Mesenteric fat pad (tissue), 1 donor: ENCODE measurements around the gene SMIM36. TPM values are rescaled to one million over a fixed set of nuclear protein-coding genes. Genes with fewer than 3 reads are reported as not detected.
"Not testable (repeated sequence)": the region's sequence is repeated elsewhere in the genome, so short reads cannot be mapped to it uniquely, and the experiment has no call there.

Experiments used
- DNase-seq: peaks from one replicate; pipeline ENCODE4 v3.0.0-alpha.2; 2020; ENCODE audit warnings: low spot score
- long read RNA-seq: library from polyadenylated mRNA; unstranded; transcript quantifications from one replicate; pipeline ENCODE4 v2.0.0, GENCODE V29; 2020
- total RNA-seq: library from RNA; stranded (reverse); fragmentation: NEBNext Ultra II Directional; extraction: Animal tissue kit (Norgen Biotek cat#: 25700); gene quantifications from one replicate; pipeline ENCODE4 v1.2.1, GENCODE V29; 2021
- donor health status: DM: yes; HTN: yes; CAD: no.

The SMIM36 gene
- total RNA-seq, result not detected
- long read RNA-seq, result 0 reads

GRCh38 chr17:55510986-55511721, at the start of gene SMIM36:
TSS of gene SMIM36 (minus strand) at chr17:55511452.
- DNase-seq, result no peak

DNA sequence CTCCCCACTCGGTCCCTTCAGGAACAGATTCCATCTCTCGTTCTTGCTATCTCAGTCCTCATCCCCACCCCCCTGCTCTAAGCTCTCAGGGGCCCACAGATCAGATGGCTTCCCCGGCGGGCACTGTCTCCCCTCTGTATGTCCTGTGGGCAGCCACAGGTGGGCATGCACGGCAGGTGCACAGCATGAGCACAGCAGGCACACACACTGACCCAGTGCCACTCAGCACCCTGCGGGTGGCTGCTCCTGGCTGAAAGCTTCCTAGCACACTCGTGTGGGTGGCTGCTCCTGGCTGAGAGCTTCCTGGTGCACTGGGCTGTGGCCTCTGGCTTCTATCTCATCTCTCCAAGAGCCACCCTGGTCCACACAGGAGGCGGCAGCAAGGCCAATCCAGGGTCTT, 44.5 kb upstream of the SMIM36 start:
- no peak for DNase-seq

DNA sequence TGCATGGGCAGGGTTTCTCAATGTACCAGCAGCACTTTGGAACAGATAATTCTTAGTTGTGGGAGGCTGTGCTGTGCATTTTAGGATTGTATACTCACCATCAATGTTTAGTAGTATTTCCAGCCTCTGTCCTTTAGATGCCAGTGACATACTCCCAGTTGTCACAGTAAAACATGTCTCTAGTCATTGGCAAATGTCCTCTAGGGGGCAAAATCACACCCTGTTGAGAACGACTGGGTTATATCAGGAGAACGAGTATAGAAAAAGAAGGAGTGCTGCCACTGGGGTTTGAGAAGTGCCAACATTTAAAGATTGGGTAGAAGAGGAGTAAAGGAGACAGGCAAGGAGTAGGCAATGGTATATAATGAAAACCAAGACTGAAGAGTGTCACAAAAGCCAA, 37.9 kb upstream of the SMIM36 start:
- DNase-seq, result no peak

DNA sequence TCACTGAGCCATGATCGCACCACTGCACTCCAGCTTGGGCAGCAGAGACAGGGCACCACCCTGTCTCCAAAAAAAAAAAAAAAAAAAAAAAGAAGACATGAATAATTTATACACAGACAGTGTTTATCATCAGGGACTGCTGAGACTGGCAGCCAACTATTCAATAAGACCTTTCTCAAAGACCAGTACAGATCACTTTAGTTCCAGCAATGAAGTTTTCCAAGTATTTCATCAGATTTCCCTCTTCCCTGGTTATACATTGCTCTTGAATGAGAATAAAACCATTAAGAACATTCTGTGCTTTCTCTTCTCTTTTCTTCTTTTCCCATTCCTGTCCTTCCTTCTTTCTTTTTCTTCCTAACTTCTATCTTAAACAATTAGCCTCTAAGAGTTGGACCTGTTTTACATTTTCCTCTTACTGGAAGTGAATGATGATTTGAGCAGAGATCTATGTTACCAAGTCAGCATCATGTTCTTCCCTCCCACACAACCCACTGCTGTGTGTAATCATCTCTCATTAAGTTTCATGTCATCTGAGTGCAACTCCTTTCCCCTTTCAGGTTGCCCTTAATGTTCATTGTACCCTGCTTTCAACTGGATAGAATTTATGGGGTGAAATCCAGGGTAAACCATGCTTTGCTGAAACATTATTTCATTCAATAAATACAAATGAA, 35.9 kb upstream of the SMIM36 start:
- DNase-seq, result no peak

GRCh38 chr17:55546481-55546880, 35.2 kb upstream of the SMIM36 start:
- DNase-seq, result no peak

- DNase-seq, result no peak
Measured at GRCh38 chr17:55545806-55546205, 34.6 kb upstream of the SMIM36 start.

DNA sequence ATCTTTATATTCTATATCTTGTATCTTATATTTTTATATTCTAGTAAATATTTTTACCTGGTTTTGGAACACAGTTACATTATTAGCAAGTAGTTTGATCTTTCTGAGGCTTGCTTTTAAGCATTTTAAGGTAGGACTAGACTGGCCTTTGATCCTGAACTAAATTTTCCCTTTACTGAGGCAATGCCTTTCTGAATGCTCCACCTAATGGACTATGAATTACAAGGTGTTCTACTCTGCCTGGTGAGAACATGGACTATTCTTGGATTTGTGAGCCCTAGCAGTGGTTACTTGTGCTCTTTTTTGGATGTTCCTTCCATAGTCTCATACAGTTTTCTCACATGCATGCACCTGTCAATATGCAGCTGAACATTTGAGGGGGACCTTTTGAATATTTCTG, 32.5 kb upstream of the SMIM36 start:
- DNase-seq, result no peak

DNA sequence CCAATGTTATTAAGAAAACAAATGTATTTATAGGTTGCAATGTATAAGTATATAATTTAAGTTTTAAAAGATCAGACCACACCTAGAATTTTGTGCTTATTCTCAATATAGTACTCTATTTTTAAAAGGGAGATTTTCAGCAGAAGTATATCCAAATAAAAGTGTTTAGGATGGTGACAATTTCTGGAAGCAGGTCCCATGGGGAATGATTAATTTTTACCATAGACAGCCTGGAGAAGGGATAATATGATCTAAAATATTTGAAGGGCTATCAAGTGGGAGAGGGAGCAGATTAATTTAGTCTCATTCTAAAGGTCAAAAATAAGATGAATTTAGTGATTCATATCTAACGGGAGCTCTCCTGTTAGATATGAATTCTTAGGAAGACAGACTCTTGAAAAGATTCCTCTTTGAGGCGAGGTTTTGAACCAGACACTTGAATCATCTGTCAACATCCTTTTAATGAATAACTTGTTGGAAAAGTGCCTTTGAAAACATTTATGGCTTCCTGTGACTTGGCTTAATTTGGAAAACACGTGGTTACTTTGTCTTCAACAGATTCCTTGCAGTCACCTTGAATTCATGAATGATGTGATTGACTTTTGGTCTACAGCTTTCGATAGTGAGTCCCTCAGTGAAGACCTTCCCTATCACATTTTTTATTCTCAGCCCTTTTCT, 29.3 kb upstream of the SMIM36 start:
- DNase-seq, result no peak

DNA sequence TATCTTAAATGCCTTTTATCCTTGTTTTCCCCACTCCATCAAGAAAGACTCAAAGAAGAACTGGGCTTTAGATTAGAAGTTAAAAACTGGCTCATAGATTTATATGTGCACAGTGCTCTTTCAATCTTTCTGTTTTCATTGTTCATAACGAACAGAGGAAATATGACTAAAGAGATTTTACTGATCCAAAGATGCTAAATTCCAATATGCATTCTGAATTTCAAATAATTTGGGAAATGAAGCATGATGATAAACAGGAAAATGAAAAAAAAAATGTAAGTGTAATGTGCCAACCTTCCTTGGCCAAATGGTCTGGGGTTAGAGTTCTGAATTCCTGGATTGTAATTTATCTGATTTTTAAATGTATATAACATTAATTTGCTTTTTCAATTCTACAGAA, 25.0 kb upstream of the SMIM36 start:
- no peak for DNase-seq

GRCh38 chr17:55533608-55534007, 22.4 kb upstream of the SMIM36 start:
- no peak for DNase-seq

DNA sequence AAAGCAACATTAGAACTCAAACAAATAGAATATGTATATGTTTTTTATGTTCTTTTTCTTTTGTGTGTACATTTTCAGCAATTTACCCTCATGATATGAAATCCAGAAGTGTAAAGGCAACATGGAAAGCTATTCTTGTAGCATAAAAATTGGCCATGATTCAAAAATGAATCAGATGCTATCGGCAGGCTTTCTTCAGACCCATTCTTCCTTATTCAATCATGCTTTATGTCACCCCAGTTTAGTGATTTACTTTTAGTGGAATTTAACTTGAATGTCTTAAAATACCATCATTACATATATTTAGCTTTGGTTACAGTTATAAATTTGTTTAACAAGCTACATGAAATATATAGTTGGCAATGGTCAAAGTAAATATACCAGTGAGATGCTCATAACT, 21.4 kb upstream of the SMIM36 start:
- DNase-seq, result no peak

DNA sequence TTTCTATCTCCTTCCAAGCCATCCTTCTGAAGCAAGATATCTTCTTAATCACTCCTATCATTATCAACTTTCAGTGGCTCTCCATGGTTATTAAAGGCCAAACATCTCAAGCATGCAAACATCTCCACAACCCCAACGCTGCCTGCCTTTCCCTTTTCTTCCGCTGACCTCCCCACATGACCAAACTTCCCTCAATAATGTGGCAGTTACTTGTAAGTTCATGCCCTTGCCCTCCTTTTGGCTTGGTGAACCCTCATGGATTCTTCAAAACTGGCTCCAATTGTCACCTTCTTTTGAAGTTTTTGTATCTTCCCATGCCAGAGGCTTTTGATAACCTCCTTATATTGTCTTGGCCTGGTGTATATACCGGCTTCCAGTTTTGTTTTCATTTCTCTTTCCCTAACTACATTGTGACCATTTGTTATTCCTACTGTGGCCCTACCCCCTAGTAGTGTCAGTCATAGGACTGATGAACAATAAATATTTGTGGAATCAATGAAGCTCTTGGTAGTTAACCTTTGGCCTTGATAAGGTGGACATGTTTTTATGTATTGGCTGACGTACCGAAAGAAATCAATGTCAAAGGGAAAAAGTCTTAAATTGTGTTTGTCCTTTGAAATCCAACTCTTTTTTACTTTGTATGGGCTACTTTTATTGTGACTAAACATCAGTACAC, 19.9 kb upstream of the SMIM36 start:
- DNase-seq, result no peak

DNA sequence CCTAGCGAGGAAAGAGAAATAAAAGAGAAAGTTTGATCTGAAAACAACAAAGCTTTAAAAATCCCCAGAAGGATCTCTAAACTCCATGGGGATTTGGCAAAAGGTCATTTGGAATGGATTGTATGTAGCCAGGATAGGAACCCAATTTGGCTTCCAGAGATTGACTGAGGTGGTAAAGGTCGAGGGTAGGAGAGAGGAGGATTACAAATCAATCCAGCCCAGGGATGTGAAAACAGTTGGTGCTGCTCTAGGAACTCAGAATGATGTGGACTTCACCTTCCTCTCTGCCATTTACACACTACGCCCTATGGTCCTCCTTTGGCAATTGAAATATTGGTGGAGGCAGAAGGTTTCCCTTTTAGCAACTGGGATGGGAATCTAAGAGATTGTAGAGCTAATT, 18.8 kb upstream of the SMIM36 start:
- no peak for DNase-seq

DNA sequence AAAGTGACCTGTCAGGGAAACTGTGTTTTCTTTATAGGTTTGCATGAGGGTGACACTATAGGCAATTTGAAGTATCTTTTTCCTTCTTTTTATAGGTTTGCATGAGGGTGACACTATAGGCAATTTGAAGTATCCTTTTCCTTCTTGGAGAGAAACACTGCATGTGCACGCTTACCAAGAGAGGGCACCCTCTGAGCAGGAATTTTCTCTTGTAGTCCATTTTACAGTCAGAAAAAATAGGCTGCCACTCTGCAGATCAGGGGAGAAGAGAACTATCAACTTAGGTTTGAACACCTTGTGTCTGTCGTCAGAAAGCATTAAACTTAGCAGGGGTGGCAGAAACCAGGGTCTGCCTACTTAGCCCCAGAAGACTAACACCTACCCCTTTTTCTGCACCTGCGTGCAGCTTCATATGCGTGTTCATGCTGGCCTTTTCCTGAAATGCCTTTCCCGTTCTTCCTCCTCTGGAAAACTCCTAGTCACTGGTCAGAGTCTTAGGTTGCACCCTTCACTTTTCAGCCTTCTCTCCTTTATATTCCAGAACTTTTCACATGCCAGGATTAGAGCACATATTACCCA, 16.4 kb upstream of the SMIM36 start:
- DNase-seq, result no peak

GRCh38 chr17:55524440-55525220, 13.4 kb upstream of the SMIM36 start:
- DNase-seq, result no peak

DNA sequence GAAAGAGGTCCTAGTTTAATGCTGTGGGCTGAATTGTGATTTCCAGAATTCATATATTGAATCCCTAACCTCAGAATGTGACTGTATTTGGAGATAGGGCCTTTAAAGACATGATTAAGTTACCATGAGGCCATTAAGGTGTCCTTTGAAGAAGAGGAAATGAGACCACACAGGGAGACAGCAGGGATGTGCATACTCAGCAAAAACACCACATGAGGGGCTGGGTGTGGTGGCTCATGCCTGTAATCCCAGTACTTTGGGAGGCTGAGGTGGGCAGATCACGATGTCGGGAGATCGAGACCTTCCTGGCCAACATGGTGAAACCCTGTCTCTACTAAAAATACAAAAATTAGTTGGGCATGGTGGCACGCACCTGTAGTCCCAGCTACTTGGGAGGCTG, 11.8 kb upstream of the SMIM36 start:
- not testable (repeated sequence) for DNase-seq

- DNase-seq, result no peak
Measured at GRCh38 chr17:55521186-55521585, 9.9 kb upstream of the SMIM36 start.

- no peak for DNase-seq
Measured at GRCh38 chr17:55520402-55520801, 9.2 kb upstream of the SMIM36 start.

GRCh38 chr17:55518510-55518909, 7.3 kb upstream of the SMIM36 start:
- DNase-seq, result no peak

DNA sequence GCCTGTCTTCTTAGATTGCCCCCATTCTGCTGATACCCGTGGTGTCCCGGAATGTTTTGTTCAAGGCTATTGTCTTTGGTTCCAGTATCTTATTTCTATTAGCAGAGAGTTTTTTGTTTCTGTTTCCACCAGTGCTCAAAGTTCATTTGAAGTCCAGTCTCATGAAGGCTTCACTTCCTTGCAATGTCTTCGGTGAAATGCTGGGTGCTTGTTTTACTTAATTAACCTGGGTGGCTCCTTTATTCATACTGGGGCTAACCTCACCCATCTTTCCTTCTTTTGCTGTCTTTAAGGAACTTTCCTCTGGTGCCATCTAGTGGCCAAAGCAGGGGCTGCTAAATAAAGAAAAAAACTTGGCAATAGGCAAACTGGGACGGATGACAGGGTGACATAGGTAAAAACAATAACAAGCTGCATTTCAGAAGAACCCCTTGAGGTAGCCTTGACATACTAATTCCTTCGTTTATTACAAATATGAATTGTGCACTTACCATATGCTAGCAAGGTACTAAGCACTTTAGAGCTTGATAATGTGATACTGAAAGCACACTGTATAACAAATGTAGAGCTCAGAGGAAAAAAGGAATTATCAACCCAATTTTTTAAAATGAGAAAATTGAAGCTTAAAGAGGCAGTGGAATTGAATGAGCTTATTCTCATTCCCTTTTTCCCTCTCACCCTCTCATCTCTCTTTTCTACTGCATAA, 2.8 kb upstream of the SMIM36 start:
- DNase-seq, result no peak
